ENCODE results near the gene FNIP2.

DNA sequence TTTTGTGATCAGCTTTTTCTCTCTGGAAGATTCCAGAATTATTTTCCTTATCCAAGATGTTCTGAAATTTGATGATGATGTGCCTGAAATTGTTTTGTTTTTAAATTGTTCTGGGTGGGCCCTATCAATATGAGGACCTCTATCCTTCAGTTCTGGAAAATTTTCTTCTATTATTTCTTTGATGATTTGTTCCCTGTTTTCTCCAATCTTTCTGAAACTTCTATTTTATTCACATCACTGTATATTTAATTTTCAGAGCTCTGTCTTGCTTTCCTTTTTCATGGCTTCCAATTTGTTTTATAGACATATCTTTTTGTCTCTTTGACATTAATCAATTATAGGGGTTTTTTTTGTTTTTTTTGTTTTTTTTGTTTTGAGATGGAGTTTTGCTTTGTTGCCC, 12.2 kb upstream of the FNIP2 start:
- TF ChIP-seq ZNF274 (IDR thresholded peaks at IDR 0.05; ENCODE audit: low read depth, low read length) (no peak), SUZ12 (IDR thresholded peaks at IDR 0.05; ENCODE audit: extremely low read depth, insufficient read depth, insufficient read length) (no peak)
